GM06990 (cell line): ENCODE data around the gene FBXO21.
A peak's percentile ranks its signal among the peaks of the same experiment; 100 is the strongest.

Experiments used
- DNase-seq: peaks from one replicate; pipeline ENCODE4 v3.0.0-alpha.2; 2011; ENCODE audit not compliant: insufficient read length; ENCODE audit errors: extremely low read depth
- H3K27me3 ChIP-seq: replicated peaks from 2 replicates; pipeline ENCODE4 v1.6.0; 2011; ENCODE audit warnings: low read length; ENCODE audit not compliant: control insufficient read depth, insufficient read depth
- H3K36me3 ChIP-seq: 2 replicates; pipeline ENCODE4 v1.5.1; 2011; ENCODE audit warnings: low read length; ENCODE audit not compliant: control insufficient read depth, insufficient read depth
- H3K4me3 ChIP-seq: replicated peaks from 2 replicates; pipeline ENCODE4 v1.5.1; 2011; ENCODE audit warnings: low read depth, mild to moderate bottlenecking, control low read depth, low read length
- TF ChIP-seq, protein P1 (sequence below): IDR thresholded peaks from 2 replicates; pipeline ENCODE4 v1.5.1; 2011; ENCODE audit warnings: low read length, control low read depth, mild to moderate bottlenecking, inconsistent platforms; ENCODE audit not compliant: insufficient read depth, poor library complexity, severe bottlenecking

Gene FBXO21

DNA sequence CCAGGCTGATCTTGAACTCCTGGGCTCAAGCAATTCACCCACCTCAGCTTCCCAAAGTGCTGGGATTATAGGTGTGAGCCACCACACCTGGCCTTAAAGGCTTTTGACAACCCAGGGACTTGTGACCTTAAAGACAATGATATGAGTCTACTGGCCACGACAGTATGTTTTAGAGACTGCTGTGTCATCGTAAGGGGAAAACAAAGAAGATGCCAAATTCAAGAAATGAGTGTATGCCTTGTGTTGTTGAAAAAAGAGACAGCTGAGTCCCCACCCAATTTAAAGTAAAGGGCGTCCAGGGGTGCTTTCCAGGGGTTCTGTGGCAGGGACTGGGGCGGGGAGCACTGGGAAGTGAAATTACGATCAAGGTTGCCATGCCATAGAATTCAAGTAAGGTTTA lies 26.4 kb upstream of the FBXO21 start:
- Histone ChIP-seq H3K4me3 (no peak overlapping the region), H3K27me3 (no peaks in the 10 kb centered on the region), H3K36me3 (no peaks in the 10 kb centered on the region)
- no peak for DNase-seq
- TF ChIP-seq, protein P1, sequence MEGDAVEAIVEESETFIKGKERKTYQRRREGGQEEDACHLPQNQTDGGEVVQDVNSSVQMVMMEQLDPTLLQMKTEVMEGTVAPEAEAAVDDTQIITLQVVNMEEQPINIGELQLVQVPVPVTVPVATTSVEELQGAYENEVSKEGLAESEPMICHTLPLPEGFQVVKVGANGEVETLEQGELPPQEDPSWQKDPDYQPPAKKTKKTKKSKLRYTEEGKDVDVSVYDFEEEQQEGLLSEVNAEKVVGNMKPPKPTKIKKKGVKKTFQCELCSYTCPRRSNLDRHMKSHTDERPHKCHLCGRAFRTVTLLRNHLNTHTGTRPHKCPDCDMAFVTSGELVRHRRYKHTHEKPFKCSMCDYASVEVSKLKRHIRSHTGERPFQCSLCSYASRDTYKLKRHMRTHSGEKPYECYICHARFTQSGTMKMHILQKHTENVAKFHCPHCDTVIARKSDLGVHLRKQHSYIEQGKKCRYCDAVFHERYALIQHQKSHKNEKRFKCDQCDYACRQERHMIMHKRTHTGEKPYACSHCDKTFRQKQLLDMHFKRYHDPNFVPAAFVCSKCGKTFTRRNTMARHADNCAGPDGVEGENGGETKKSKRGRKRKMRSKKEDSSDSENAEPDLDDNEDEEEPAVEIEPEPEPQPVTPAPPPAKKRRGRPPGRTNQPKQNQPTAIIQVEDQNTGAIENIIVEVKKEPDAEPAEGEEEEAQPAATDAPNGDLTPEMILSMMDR, result no peak

DNA sequence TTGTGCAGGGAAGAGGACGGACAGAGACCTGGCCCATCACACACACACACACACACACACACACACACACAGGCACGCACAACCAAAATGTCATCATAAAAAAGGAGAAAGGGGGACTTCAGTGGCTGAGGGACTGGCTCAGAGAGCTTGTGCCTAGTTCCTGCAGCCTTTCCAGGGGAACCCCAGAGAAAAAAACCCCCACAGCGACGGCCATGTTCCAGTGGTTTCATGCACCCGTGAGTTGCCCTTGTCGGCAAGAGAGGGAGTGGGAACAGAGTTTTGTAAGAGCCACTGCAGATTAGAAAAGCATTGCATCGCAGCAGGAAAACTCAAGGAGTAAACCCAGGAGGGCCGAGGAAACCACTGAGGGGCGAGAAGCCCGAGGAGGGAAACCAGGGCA lies 24.5 kb upstream of the FBXO21 start:
- no peak for DNase-seq
- Histone ChIP-seq H3K4me3 (no peak overlapping the region), H3K36me3 (no peaks in the 10 kb centered on the region), H3K27me3 (no peaks in the 10 kb centered on the region; the same call in 1 of the 2 replicates)
- TF ChIP-seq, protein P1, result no peak

DNA sequence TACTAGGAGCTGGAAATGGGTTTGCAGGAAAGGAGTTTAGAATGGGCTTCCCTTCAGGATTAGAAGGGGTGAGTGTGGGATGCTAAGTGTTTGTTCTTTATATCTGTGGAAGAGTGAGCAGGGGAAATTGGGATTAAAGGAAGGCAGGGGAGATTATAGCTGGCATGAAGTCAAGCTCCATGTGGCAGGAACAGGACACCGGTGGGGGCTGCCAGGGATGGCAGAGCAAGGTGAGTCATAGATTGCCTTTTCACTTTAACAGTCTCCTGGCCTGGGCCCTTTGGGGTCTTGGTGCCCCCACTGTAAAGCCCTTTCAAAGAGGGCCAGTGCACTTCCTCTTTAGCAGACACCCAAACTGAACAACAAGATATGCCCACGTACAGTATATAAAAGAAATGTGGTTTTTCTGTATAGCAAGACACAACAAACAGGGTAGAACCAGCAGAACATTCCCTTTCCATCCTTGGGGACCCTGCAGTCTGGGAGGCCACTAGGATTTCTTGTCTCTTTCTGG lies 23.1 kb upstream of the FBXO21 start:
- TF ChIP-seq, protein P1, result no peak
- Histone ChIP-seq H3K36me3 (no peaks in the 10 kb centered on the region), H3K4me3 (no peak overlapping the region), H3K27me3 (no peaks in the 10 kb centered on the region; the same call in 1 of the 2 replicates)
- no peak for DNase-seq

DNA sequence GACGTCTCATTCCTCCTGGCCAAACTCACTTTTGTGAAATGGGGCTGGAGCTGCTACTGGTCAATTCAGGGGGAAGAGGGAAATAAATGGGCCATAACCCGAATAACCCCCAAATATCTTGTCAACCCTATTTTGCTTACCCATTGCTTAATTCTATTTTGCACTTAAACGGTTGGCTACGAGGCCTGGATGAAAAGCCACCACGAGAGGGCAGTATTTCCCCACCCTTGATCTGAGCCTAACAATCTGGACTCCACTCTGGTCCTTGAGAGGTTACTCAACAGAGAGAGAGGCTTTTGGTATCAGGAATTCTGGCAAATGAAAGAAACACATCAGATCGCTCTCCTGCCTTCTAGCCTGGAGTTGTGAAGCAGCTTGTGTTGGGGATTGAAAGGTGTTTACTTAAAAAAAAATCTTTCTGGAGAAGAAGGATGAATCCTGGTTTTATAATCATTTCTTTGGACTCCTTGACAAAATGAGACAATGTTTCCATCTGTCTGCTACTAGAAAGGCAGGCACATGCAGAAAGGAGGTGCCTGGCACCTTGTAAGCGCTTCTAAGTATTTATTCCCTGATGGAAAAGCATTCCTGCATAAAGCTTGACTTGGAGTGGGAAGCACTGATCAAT lies 22.4 kb upstream of the FBXO21 start:
- no peaks in the 10 kb centered on the region for H3K36me3 ChIP-seq
- H3K27me3 ChIP-seq, result no peaks in the 10 kb centered on the region; the same call in 1 of the 2 replicates
- DNase-seq, result no peak
- TF ChIP-seq, protein P1, result peak; percentile 87
- H3K4me3 ChIP-seq, result no peak overlapping the region

DNA sequence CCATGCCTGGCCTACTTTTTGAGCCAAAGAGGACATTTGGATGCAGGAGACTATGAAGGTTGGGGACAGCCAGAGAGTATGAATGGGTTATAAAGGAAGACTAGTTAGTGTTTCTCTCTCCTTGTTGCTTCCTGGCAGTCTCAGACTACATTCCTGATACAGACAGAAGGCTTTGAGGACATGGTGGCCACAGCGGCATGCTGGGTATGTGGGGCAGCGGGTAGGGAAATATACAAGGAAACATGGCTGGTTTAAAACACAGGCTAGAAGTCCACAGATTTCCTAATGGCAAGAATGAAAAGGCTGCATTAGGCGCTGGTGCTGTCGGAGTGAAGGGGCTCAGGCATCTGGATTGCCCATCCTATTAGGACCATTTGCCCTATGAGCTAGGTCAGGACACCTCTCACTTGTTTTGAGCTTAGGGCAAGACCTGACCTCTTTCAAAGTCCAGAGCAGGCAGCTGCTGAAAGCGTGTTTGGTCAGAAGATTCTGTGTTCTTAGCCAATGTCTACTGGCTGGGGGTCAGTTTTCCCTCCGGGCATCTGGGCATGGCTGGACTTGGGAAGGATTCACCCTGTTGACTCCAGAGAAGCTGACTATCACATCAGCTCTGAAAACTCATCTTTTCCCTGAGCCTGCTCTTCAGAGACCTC lies 20.1 kb upstream of the FBXO21 start:
- no peak overlapping the region for H3K4me3 ChIP-seq
- no peaks in the 10 kb centered on the region for H3K36me3 ChIP-seq
- no peak for DNase-seq
- peaks cover 1% of the 10 kb centered on the region; the same call in 1 of the 2 replicates for H3K27me3 ChIP-seq
- TF ChIP-seq, protein P1, result no peak
